Body of pancreas (tissue), 4 donors: Measurements from ENCODE around the gene TMEM242. TPM values are rescaled to one million over a fixed set of nuclear protein-coding genes. Genes with fewer than 3 reads are reported as not detected.

Source experiments
- ATAC-seq: fragments of 150-250 bp; one replicate; pipeline ENCODE4 v1.9.1; 2016
- DNase-seq, 4 donors: peaks; one replicate each; pipeline ENCODE4 v3.0.0-alpha.2; 2019
- H3K27ac ChIP-seq, 4 donors: fragments of 200-600 bp; sonication (generic); 1 replicate in 3 of 4; 2 replicates in 1 of 4; pipeline versions ENCODE4 v1.5.1 to v1.6.1; 2016 to 2019; ENCODE audit warnings: mild to moderate bottlenecking in 1 of 4, mixed read lengths in 1 of 4, moderate library complexity in 1 of 4
- H3K27me3 ChIP-seq, 2 donors: fragments of 200-600 bp; sonication (generic); one replicate each; pipeline ENCODE4 v1.6.0; 2016; ENCODE audit warnings: mild to moderate bottlenecking in 1 of 2
- H3K36me3 ChIP-seq, 2 donors: fragments of 200-600 bp; sonication (generic); replicated peaks in 1 of 2; 2 replicates each; pipeline ENCODE4 v1.5.1; 2016; ENCODE audit warnings: low read depth in 2 of 2; ENCODE audit not compliant: insufficient read depth in 1 of 2
- H3K4me1 ChIP-seq: fragments of 200-600 bp; sonication (generic); one replicate; pipeline ENCODE4 v1.6.0; 2016
- H3K4me3 ChIP-seq, 2 donors: fragments of 200-600 bp; sonication (generic); 1 replicate in 1 of 2; 2 replicates in 1 of 2; pipeline ENCODE4 v1.5.1; 2016 to 2019
- H3K9me3 ChIP-seq, 3 donors: fragments of 200-600 bp; sonication (generic); 1 replicate in 2 of 3; 2 replicates in 1 of 3; pipeline ENCODE4 v1.5.1; 2016
- POLR2A ChIP-seq, 3 donors: fragments of 450-650 bp; IDR thresholded peaks; one replicate each; pipeline ENCODE4 v1.6.1; 2016; ENCODE audit warnings: antibody characterized with exemption in 3 of 3, mild to moderate bottlenecking in 2 of 3
- WGBS, 2 donors: methylation state at CpG; one replicate each; pipeline ENCODE4 v1.1.5; 2017; 5-methylcytosine and 5-hydroxymethylcytosine counted together
- intact Hi-C: fragments of 100-400 bp; cut with DNase I; formaldehyde crosslinking; loops from one replicate; pipeline ENCODE4 v1.15.1; 2023
- total RNA-seq, 2 donors: library from RNA; depleted of rRNA; stranded (reverse); fragments of >200 nt; gene quantifications; one replicate each; pipeline ENCODE4 v1.1.0, GENCODE V29; 2016
- TF ChIP-seq, protein P1 (sequence below), 7 experiments: fragments of 450-650 bp in 4 of 7; fragments of 200-600 bp in 3 of 7; sonication (generic) in 3 of 7; IDR thresholded peaks; one replicate each; pipeline ENCODE4 v1.5.1; 2016 to 2019; ENCODE audit warnings: antibody characterized with exemption in 7 of 7

Gene TMEM242
- total RNA-seq, 2 donors from 2014 or later = 1.6 to 6.2 TPM

DNA sequence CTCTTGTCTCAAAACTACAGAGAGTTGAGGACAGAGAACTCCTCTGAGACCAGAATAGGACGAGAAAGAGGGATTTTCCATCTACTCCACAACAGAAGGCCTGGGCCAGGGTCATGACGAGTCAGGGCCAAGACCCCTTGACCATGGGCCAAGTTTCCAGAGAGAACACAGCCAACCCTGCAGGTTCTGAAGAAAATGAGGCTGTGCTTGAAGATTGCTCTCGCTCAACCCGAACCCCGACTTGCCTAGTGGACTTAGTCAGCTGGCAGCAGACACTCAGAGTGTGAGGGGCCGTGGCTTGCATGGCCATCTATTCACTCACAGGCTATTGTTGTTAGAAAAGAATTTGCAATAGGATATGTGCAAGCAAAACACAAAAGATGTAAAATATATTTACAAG, 54.5 kb downstream of the TMEM242 start:
- no peak for ATAC-seq
- intact Hi-C loops = no loop called here
- Histone ChIP-seq H3K27ac (peak overlapping the region in 1 of 4 donors; percentile 38), H3K4me3 (no peak overlapping the region), H3K9me3 (no peaks in the 10 kb centered on the region), H3K36me3 (no peaks in the 10 kb centered on the region), H3K4me1 (peaks cover 15% of the 10 kb centered on the region), H3K27me3 (no peaks in the 10 kb centered on the region)
- 79 to 85% methylated on average over 6 of the region's 6 CpGs for WGBS, 2 donors
- no peak for TF ChIP-seq POLR2A (IDR thresholded peaks at IDR 0.05)
- TF ChIP-seq, protein P1, sequence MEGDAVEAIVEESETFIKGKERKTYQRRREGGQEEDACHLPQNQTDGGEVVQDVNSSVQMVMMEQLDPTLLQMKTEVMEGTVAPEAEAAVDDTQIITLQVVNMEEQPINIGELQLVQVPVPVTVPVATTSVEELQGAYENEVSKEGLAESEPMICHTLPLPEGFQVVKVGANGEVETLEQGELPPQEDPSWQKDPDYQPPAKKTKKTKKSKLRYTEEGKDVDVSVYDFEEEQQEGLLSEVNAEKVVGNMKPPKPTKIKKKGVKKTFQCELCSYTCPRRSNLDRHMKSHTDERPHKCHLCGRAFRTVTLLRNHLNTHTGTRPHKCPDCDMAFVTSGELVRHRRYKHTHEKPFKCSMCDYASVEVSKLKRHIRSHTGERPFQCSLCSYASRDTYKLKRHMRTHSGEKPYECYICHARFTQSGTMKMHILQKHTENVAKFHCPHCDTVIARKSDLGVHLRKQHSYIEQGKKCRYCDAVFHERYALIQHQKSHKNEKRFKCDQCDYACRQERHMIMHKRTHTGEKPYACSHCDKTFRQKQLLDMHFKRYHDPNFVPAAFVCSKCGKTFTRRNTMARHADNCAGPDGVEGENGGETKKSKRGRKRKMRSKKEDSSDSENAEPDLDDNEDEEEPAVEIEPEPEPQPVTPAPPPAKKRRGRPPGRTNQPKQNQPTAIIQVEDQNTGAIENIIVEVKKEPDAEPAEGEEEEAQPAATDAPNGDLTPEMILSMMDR (IDR thresholded peaks at IDR 0.05) = no peak
- no peak for DNase-seq

DNA sequence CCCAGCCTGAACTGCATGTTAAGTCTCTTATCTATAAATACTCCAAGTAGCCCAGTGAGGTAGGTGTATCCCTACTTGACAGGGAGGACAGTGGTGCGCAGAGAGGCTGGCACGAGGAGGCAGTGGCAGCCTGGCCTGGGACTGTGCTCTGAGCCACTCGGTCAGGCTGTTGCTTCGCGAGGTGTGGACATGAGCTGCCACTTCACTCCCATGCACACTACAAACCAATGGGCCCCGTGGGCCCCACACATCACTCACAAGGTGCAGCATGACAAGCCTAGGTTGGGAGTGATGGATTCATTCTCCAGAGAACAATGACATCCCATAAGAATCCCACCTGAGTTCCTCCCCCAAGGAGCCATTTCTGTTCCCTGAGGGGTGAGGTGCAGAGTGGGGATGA, 54.9 kb downstream of the TMEM242 start:
- TF ChIP-seq, protein P1 (IDR thresholded peaks at IDR 0.05) = no peak
- no peak for TF ChIP-seq POLR2A (IDR thresholded peaks at IDR 0.05)
- no peaks in the 10 kb centered on the region for H3K27me3 ChIP-seq
- no peaks in the 10 kb centered on the region for H3K36me3 ChIP-seq
- H3K9me3 ChIP-seq = no peaks in the 10 kb centered on the region
- H3K4me3 ChIP-seq = no peak overlapping the region
- intact Hi-C loops = no loop called here
- H3K4me1 ChIP-seq = peaks cover 13% of the 10 kb centered on the region
- H3K27ac ChIP-seq = no peak overlapping the region
- WGBS, 2 donors = 85 to 96% methylated on average over 6 of the region's 6 CpGs
- ATAC-seq (no peak), DNase-seq (no peak)

DNA sequence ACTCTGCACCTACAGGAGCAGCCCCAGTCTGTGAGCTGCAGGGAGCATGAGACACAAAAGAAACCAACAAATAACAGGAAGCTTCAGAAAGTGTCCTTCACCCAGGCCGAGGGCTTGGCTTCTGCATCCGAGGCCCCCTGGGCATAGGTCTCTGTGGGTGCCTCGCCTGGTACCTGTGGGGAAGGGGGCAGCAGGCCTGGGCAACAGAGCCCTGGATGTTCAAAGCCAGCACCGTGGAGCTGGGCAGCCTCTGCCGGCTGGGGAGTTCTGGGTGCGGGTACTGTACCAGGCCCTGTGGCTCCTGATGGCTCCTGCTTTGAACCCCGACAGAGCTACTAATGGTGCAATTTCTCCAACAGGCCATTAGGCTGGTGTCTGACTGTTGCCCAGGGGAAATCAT, 55.7 kb downstream of the TMEM242 start:
- no peak overlapping the region for H3K27ac ChIP-seq
- TF ChIP-seq POLR2A (IDR thresholded peaks at IDR 0.05) = no peak
- TF ChIP-seq, protein P1 (IDR thresholded peaks at IDR 0.05) = no peak
- H3K36me3 ChIP-seq = no peaks in the 10 kb centered on the region
- intact Hi-C loops = no loop called here
- no peak for DNase-seq
- 86 to 100% methylated on average over 2 to 7 of the region's 7 CpGs for WGBS, 2 donors
- H3K9me3 ChIP-seq = no peaks in the 10 kb centered on the region
- H3K27me3 ChIP-seq = no peaks in the 10 kb centered on the region
- no peak for ATAC-seq
- H3K4me3 ChIP-seq = no peak overlapping the region
- H3K4me1 ChIP-seq = peaks cover 13% of the 10 kb centered on the region

DNA sequence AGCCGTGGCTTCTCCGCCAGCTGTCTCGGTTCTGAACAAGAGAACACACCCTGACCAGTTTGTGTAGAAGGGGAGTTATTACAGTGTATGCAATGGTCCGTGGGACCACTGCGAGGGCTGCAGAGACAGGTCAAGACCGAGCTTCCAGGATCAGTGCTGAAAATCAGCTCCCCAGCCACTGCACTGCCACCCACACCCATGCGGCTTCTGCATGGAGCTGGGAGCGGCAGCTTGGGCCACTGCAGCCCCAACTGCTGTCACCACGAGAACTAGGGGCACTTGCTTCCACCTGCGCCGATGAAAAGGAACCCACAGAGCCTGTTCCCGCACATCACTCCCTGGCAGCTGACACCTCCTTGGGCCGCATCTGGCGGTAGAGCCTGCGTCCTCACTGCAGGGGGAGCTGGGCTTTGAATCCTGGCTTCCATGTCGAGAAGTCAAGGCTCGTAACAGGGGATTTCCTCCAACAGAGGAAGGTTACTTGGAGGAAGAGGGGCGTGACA, 56.2 kb downstream of the TMEM242 start:
- no peak overlapping the region for H3K4me3 ChIP-seq
- no peak for ATAC-seq
- no peaks in the 10 kb centered on the region for H3K27me3 ChIP-seq
- DNase-seq = no peak
- intact Hi-C loops = no loop called here
- peaks cover 13% of the 10 kb centered on the region for H3K4me1 ChIP-seq
- H3K27ac ChIP-seq = no peak overlapping the region
- no peak for TF ChIP-seq POLR2A (IDR thresholded peaks at IDR 0.05)
- TF ChIP-seq, protein P1 (IDR thresholded peaks at IDR 0.05) = no peak
- H3K9me3 ChIP-seq = no peaks in the 10 kb centered on the region
- no peaks in the 10 kb centered on the region for H3K36me3 ChIP-seq
- 82 to 88% methylated on average over 13 to 18 of the region's 18 CpGs for whole genome bisulfite sequencing, 2 donors
